ENCODE measurements around the gene EPS8.

- TF ChIP-seq, protein P1, sequence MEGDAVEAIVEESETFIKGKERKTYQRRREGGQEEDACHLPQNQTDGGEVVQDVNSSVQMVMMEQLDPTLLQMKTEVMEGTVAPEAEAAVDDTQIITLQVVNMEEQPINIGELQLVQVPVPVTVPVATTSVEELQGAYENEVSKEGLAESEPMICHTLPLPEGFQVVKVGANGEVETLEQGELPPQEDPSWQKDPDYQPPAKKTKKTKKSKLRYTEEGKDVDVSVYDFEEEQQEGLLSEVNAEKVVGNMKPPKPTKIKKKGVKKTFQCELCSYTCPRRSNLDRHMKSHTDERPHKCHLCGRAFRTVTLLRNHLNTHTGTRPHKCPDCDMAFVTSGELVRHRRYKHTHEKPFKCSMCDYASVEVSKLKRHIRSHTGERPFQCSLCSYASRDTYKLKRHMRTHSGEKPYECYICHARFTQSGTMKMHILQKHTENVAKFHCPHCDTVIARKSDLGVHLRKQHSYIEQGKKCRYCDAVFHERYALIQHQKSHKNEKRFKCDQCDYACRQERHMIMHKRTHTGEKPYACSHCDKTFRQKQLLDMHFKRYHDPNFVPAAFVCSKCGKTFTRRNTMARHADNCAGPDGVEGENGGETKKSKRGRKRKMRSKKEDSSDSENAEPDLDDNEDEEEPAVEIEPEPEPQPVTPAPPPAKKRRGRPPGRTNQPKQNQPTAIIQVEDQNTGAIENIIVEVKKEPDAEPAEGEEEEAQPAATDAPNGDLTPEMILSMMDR (IDR thresholded peaks at IDR 0.05; ENCODE audit: low read length), result no peak
- no peak for TF ChIP-seq EZH2 (optimal IDR thresholded peaks at IDR 0.05; ENCODE audit: low read depth, low read length)
- no peak for TF ChIP-seq EZH2phosphoT487 (IDR thresholded peaks at IDR 0.05; ENCODE audit: low read length)
Measured at GRCh38 chr12:15672671-15673270, 116.4 kb downstream of the EPS8 start.

Data from MM.1S (cell line).